GM20000 (cell line): ENCODE results near the gene XXYLT1.

Source experiments
- DNase-seq: peaks from one replicate; pipeline ENCODE4 v3.0.0; 2012; ENCODE audit warnings: low spot score
- TF ChIP-seq, protein P1 (sequence below): IDR thresholded peaks from 2 replicates; pipeline ENCODE4 v1.5.1; 2012; ENCODE audit warnings: mild to moderate bottlenecking, control low read depth; ENCODE audit errors: extremely low read depth, missing control alignments

Gene XXYLT1

DNA sequence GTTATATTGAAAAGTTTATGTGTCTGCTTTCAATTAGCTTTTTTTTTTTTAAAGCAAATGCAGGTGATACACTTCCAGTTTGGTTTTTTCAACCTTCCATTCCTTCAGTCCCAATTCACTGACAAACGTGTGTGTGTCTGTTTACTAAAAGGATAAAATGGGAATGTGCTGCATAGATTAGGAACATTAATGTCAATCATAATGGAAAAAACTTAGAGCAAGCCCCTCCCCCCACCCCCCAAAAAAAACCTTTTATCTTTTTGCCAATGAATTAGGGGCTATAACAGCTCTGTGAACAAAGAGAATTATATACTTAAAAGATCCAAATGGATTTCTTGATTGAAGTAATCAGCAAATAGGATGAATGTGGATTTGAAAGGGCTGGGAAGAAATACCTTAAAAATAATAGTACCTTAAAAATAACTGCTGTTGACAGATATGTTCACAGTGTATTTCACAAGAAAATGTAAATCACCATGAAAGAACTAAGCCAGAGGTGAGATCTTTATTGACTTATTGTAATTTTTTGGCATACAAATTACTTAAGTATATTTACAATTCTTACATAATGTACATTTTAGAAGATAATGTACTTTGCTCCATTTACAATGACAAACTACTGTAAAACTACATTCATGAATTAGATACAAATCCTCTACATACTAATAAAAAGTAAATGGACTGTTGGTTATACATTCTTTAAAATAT lies 3.5 kb upstream of the XXYLT1 start:
- DNase-seq: no peak
- TF ChIP-seq, protein P1, sequence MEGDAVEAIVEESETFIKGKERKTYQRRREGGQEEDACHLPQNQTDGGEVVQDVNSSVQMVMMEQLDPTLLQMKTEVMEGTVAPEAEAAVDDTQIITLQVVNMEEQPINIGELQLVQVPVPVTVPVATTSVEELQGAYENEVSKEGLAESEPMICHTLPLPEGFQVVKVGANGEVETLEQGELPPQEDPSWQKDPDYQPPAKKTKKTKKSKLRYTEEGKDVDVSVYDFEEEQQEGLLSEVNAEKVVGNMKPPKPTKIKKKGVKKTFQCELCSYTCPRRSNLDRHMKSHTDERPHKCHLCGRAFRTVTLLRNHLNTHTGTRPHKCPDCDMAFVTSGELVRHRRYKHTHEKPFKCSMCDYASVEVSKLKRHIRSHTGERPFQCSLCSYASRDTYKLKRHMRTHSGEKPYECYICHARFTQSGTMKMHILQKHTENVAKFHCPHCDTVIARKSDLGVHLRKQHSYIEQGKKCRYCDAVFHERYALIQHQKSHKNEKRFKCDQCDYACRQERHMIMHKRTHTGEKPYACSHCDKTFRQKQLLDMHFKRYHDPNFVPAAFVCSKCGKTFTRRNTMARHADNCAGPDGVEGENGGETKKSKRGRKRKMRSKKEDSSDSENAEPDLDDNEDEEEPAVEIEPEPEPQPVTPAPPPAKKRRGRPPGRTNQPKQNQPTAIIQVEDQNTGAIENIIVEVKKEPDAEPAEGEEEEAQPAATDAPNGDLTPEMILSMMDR: no peak

DNA sequence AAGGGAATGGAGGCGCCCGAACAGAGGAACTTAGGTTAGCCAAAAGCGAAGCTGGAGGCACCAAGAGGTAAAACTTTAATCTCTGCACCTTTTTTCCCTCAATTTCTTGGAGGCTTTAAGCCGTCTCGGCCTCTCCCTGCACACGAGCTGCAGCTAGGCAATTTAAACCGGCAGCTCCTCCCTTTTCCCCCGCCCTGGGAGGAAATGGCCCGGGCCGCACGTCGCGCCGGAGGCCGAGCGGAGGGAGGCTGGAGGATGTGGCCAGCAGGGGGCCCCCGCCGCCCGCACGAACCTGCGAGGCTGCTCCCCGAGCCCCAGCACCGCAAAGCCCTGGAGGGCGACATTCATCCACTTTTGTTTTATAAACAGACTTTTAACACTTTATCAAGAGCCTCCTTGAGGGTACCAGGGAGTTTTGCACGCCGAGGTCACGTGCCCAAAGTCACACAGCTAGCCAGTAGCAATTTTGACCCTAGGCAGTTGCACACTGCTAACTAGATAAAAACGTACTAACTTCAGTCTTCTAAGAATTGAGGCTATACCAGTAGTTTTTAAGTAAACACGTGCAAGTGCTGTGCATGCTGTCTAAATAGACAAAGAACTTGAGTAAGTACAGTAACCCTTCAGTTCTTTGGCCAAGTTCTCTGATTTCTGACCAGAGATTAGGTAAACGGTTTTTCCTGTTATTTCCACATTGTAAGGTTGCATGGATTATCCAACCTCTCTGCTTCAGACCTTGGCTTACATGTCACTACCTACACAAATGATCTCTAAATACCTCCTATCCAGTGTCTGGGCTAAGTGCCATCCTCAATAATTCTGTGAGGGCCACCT lies 668 bp upstream of the XXYLT1 start:
- TF ChIP-seq, protein P1: peak; percentile 91
- DNase-seq: peak; percentile 91

DNA sequence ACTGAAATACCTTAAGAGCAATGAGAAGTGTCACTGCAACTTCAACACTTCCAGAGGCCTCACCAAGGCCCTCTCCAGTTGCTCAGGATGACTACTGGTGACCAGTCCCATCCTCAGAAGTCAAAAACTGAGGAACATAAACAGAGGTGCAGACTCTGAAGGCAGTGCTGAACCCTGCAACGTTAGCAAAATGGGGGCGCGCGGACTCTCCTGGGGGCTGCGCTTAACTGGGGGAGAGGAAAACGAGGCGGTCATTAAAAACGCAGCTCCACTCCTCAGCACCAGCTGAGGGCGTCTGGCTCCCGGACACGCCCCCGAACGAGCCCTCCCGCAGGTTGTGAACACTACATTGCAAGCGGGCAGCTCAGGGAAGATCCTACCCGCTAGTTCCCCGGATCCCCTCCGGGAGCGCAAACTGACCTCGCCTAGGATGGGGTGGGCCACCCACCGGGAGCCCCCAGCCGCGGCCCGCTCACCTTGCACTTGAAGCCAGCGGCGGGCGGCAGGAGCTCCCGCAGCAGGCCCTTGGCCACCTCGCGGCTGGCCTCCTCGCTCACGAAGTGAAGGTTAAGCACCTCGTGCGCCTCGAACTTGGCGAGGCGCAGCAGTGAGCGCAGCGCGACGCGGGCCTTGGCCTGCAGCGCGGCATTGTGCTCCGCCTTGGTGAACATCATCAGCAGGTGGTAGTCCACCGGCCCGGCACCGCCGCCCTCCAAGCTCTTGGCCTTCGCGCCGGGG lies 711 bp downstream of the XXYLT1 start:
- TF ChIP-seq, protein P1: peak; percentile 1
- DNase-seq: peak; percentile 62

- TF ChIP-seq, protein P1: no peak
- no peak for DNase-seq
Measured at GRCh38 chr3:195269375-195270078, 1.4 kb downstream of the XXYLT1 start.

DNA sequence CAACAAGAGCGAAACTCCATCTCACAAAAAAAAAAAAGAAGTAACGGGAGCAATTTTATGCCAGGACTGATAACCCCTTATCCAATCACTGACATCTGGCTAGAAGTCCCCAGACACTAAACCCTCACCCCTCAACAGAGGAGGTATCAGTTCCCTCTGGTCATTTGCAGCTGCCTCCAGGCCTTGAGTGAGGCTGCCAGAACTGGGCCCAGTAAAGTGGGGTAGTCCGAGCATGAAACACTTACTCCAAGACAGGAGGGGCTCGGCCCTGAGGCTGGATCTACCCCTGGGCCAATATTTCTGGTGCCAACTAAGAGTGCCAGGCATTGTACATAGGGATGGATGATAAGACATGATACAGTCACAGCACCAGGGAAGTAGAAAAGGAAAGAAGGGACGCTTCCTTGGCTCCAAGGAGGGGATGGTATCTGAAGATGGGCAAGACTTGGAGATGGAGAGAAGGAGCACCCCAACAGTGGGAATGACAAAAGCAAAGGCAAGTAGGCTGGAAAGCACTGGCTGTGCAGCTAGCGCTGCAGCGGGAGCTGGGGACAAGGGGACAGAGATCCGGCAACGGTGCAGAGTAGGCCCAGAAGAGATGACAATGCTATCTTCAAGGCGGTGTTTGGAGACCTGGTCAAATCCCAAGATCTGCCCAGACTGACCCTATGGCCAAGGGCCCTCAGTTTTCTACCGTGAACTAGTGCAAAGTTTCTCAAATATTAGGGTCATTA lies 2.2 kb downstream of the XXYLT1 start:
- no peak for DNase-seq
- TF ChIP-seq, protein P1: no peak

DNA sequence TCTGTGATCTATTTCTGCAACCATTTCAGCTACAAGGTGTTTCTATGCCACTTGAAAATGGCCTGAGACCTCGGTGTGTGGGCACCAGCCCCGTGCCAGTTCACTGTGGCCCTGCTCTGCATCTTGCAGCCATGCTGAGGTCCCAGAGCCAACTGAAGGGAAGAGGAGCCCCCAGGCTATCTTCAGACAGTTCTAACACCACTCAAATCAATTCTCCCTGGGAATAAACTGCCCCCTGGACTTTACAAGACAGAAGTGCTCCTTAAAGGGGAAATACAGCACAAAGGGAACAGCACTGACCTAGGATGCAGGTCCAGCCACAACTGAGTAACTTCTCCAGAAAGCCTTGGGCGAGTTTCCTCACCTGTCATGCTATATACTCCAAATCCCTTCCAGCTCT lies 3.9 kb downstream of the XXYLT1 start:
- no peak for DNase-seq
- TF ChIP-seq, protein P1: no peak
